Progenitor cell of endocrine pancreas (in vitro differentiated cells): ENCODE data around the gene ZNF287. TPM values are rescaled to one million over a fixed set of nuclear protein-coding genes. Genes with fewer than 3 reads are reported as not detected.

Experiments used
- DNase-seq: peaks from one replicate; pipeline ENCODE4 v3.0.0; 2021; ENCODE audit warnings: low spot score; ENCODE audit not compliant: unreplicated experiment
- H3K27ac Mint-ChIP-seq: 2 replicates; pipeline ENCODE4 v1.8.0; 2021; ENCODE audit warnings: mild to moderate bottlenecking, moderate library complexity, mixed read lengths
- H3K27me3 Mint-ChIP-seq: 2 replicates; pipeline ENCODE4 v1.8.0; 2021; ENCODE audit warnings: mixed read lengths
- H3K36me3 Mint-ChIP-seq: 2 replicates; pipeline ENCODE4 v1.8.0; 2022; ENCODE audit warnings: mixed read lengths; ENCODE audit not compliant: insufficient read depth
- H3K4me1 Mint-ChIP-seq: 2 replicates; pipeline ENCODE4 v1.8.0; 2021; ENCODE audit warnings: low read depth, mixed read lengths
- H3K4me3 Mint-ChIP-seq: 2 replicates; pipeline ENCODE4 v1.8.0; 2021; ENCODE audit warnings: low read depth, mild to moderate bottlenecking, moderate library complexity, mixed read lengths
- H3K9me3 Mint-ChIP-seq: 2 replicates; pipeline ENCODE4 v1.8.0; 2021; ENCODE audit warnings: low read depth, mixed read lengths
- total RNA-seq: library from RNA; stranded (reverse); gene quantifications from 2 replicates; pipeline ENCODE4 v1.2.1, GENCODE V29; 2021
- TF ChIP-seq, protein P1 (sequence below): fragments of 200-600 bp; sonication (generic); IDR thresholded peaks from one replicate; pipeline ENCODE4 v1.5.0; 2021; ENCODE audit warnings: antibody characterized with exemption, mild to moderate bottlenecking; ENCODE audit not compliant: unreplicated experiment

Gene ZNF287
- total RNA-seq, 1 donor from 2014 or later, result 11.6 TPM

DNA sequence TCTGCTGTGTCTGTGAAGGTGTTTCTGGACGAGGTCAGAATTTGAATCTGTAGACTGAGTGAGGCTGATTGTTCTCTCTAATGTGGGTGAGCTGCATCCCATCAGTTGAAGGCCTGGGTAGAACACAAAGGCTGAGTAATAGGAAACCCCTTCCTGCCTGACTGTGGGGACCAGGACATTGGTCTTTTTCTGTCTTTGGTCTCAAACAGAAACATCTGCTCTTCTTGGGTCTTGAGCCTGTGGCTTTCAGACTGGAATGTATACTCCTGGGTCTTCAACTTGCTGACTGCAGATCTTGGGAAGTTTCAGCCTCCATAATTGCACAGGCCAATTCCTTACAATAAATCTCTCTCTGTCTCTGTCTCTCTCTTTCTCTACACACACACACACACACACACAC lies 57.4 kb downstream of the ZNF287 start:
- TF ChIP-seq, protein P1, sequence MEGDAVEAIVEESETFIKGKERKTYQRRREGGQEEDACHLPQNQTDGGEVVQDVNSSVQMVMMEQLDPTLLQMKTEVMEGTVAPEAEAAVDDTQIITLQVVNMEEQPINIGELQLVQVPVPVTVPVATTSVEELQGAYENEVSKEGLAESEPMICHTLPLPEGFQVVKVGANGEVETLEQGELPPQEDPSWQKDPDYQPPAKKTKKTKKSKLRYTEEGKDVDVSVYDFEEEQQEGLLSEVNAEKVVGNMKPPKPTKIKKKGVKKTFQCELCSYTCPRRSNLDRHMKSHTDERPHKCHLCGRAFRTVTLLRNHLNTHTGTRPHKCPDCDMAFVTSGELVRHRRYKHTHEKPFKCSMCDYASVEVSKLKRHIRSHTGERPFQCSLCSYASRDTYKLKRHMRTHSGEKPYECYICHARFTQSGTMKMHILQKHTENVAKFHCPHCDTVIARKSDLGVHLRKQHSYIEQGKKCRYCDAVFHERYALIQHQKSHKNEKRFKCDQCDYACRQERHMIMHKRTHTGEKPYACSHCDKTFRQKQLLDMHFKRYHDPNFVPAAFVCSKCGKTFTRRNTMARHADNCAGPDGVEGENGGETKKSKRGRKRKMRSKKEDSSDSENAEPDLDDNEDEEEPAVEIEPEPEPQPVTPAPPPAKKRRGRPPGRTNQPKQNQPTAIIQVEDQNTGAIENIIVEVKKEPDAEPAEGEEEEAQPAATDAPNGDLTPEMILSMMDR, result no peak
- no peak overlapping the region for H3K27ac Mint-ChIP-seq
- no peaks in the 10 kb centered on the region for H3K36me3 Mint-ChIP-seq
- no peaks in the 10 kb centered on the region for H3K9me3 Mint-ChIP-seq
- H3K4me3 Mint-ChIP-seq, result no peak overlapping the region
- peaks cover 1% of the 10 kb centered on the region for H3K4me1 Mint-ChIP-seq
- H3K27me3 Mint-ChIP-seq, result peaks cover 24% of the 10 kb centered on the region
- DNase-seq, result no peak

DNA sequence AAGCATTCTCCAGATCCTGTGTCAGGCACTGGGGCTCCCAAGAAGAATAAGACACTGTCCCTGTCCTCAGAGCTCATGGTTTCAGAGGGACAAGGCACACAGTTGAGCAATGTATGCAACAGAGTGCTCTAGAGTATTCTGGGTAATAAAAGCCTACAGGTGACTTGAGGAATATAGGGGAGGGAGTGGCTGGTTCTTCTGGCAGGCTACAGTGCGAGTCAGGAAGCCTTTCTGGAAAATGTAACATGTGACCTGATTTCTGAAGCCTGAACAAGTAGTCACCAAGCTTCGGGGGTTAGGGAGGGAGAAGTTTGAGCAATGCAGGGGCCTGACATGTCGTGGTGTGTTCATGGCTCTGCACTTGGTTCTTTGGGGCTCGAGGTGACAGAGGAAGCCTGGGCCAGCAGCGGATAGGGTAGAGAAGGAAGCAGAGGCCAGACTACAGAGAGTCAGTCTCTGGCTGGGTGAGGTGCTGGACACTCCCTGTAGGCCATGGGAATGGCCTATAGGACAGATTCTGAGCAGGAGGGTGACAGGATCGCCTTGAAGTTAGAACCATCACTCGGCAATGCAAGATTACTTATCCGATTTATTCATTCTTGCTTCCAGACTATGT lies 61.0 kb downstream of the ZNF287 start:
- H3K9me3 Mint-ChIP-seq, result no peaks in the 10 kb centered on the region
- no peaks in the 10 kb centered on the region for H3K27me3 Mint-ChIP-seq
- no peak for DNase-seq
- no peak overlapping the region for H3K27ac Mint-ChIP-seq
- H3K36me3 Mint-ChIP-seq, result no peaks in the 10 kb centered on the region
- H3K4me1 Mint-ChIP-seq, result peaks cover 10% of the 10 kb centered on the region
- no peak overlapping the region for H3K4me3 Mint-ChIP-seq
- TF ChIP-seq, protein P1, result no peak

DNA sequence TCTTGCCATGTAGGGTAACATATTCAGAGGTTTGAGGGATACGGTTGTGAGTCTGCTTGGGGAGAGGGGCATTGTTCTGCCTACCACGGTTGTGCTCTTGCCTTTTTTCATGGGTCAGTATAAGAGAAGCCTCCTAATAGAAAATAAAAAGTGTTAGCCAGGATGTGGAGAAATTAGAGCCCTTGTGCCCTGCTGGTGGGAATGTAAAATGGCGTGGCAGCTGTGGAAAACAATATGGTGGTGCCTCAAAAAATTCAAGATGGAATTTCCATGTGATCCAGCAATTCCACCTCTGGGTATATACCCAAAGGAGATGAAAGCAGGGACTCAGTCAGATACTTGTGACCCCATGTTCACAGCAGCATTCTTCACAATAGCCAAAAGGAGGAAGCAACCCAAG lies 62.8 kb downstream of the ZNF287 start:
- Mint-ChIP-seq H3K27me3 (peaks cover under 1% of the 10 kb centered on the region), H3K36me3 (no peaks in the 10 kb centered on the region), H3K9me3 (no peaks in the 10 kb centered on the region), H3K4me3 (no peak overlapping the region), H3K27ac (no peak overlapping the region), H3K4me1 (peaks cover 10% of the 10 kb centered on the region)
- no peak for DNase-seq
- TF ChIP-seq, protein P1, result peak; percentile 32

DNA sequence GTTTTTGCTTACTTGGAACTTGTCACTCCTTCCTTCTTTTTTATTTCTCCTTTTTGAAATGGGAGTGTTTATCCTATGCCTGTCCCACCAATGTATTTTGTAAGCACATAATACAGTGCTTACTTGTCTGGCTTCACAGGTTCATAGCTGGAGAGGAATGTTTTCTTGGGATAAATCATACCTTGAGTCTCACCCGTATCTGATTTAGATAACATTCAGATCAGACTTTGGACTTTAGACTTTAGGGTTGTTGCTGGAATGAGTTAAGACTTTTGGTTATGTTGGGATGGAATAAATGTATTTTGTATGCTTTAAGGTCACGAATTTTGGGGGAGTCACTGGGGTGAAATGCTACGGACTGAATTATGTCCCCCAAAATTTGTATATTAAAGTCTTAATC lies 64.0 kb downstream of the ZNF287 start:
- H3K4me3 Mint-ChIP-seq, result no peak overlapping the region
- H3K27ac Mint-ChIP-seq, result peak overlapping the region; percentile 17
- TF ChIP-seq, protein P1, result no peak
- DNase-seq, result no peak
- H3K4me1 Mint-ChIP-seq, result peaks cover 10% of the 10 kb centered on the region
- H3K27me3 Mint-ChIP-seq, result peaks cover 5% of the 10 kb centered on the region
- no peaks in the 10 kb centered on the region for H3K9me3 Mint-ChIP-seq
- H3K36me3 Mint-ChIP-seq, result no peaks in the 10 kb centered on the region

Other genes with a start within 250 kb of the ZNF287 start
- gene CENPV, start 215.7 kb downstream of the ZNF287 start, total RNA-seq, result 201 and 206 TPM in 2 replicates
- gene UBB, start 188.1 kb downstream of the ZNF287 start, total RNA-seq, result 1,450 and 1,477 TPM in 2 replicates
- gene TRPV2, start 153.6 kb downstream of the ZNF287 start, total RNA-seq, result 1.3 and 2.1 TPM in 2 replicates
- gene LRRC75A, start 77.0 kb downstream of the ZNF287 start, total RNA-seq, result 8.5 and 9.7 TPM in 2 replicates
- gene ZNF624, start 84.6 kb upstream of the ZNF287 start, total RNA-seq, result 9.0 and 11.2 TPM in 2 replicates
- gene CCDC144A, start 121.0 kb upstream of the ZNF287 start, total RNA-seq, result 0.89 and 1.2 TPM in 2 replicates